ENCODE data around the gene PRRG1.
"Not testable (repeated sequence)": the region's sequence is repeated elsewhere in the genome, so short reads cannot be mapped to it uniquely, and the experiment has no call there.

PRRG1 gene

DNA sequence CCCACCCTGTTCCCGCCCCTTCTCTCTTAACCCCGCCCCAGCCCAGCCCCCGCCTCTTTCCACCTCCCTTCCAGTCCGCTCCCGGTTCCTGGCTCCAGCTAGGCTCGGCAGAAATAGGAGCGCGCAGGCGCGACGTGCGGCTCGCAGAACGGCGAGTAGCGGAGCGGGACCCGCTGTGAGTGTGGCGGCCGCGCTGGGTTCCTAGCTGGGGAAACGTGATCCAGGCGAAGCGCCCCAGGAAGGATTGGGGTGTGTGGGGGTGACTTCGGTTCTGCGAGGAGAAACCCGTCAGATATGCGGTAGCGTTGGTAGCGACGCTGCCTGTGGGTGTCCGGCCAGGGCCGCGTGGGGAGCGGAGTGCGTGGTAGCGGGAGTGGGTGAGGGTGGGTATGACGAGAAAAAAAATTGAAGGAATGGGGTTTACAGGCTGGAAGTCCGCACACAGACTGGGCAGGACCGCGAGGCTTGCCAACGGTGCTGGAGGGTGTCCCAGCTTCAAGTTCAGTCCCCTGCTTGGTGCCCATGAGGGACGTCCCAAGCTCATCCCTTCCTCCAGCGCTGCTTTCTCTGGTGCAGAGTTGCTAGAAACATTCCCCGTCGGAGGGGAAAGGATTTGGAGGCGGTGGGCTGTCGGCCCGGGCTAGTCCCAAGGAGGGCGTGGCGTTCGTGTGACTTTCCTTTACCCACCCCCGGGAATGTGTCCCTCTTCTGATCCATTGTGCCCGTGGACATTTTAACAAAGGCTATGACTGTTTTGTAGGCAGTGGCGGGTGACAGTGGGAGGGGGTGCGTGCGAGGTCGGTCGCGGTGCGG is at the start of gene PRRG1:
TSS of gene PRRG1 (plus strand) at position 144 of the 813 bp plus-strand sequence. CDS start 56,886 bp downstream, outside the sequence.
- no peak for DNase-seq (ENCODE audit: low read depth)

DNA sequence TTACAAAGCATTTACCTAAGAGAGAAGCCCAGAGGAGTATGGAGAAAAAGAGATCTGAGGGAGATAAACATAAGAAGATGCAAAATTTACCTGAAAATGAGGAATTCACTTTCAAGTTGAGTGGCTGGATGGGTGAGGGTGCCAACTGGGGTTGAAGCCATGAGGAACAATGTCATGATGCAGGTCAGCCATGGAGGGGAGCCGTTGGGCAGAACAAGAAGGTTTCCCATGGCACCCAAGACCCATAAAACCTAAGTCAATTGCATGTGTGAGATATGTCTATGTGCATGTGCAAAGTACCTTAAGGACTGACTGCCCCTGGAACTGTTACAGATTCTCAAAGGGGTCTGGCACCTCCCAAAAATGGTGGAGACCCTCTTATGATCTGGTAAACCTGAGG is 46.6 kb upstream of the PRRG1 start:
- no peak for DNase-seq (ENCODE audit: low read depth)

DNA sequence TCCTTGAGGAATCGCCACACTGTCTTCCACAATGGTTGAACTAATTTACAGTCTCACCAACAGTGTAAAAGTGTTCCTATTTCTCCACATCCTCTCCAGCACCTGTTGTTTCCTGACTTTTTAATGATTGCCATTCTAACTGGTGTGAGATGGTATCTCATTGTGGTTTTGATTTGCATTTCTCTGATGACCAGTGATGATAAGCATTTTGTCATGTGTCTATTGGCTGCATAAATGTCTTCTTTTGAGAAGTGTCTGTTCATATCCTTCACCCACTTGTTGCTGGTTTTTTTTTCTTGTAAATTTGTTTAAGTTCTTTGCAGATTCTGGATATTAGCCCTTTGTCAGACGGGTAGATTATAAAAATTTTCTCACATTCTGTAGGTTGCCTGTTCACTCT is 43.9 kb upstream of the PRRG1 start:
- not testable (repeated sequence) for DNase-seq (ENCODE audit: low read depth)

DNA sequence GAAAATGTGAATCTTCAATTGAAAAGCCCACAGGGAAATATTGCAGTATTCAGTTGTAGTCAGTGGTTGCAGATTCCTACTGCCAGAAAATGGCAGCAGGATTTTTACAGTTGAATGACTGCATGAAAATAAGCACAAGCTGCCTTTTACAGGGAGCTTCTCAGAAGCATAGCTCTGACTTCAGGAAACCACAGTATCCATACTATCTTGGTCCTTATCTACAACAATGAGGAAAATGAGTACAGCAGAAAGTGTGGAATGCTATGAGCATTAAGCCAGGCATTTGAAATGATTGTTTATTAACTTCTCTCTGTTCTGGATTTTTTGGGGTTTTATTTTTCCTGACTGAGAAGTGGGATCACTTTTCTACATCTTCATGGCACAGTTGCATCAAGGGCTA is 34.6 kb upstream of the PRRG1 start:
- DNase-seq (ENCODE audit: low read depth) = no peak

DNA sequence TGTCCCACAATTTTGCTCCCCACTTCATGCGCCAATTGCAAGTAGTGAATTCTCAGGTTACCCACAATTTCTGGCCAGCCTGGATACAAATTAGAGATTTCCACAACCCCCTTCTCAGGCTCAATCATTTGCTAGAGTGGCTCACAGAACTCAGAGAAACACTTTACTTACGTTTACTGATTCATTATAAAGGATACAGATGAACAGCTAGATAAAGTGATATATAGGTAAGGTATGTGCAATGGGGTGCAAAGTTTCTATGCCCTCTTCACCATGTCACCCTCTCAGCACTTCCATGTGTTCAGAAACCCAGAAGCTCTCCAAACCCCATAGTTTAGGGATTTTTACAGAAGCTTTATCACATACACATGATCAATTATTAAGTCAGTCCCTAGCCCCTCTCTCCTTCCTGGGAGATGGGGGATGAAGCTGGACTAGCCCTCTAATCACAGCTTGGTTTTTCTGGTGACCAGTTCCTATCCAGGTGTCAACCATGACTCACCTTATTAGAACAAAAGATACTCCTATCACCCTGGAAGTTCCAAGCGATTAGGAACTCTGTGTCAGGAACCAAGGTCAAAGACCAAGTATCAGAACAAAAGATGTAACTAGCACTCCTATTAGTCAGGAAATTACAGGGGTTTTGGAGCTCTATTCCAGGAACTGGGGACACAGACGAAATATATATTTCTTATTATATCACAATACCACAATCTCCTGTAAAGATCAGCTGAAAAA is 33.5 kb upstream of the PRRG1 start:
- DNase-seq (ENCODE audit: low read depth) = no peak

DNA sequence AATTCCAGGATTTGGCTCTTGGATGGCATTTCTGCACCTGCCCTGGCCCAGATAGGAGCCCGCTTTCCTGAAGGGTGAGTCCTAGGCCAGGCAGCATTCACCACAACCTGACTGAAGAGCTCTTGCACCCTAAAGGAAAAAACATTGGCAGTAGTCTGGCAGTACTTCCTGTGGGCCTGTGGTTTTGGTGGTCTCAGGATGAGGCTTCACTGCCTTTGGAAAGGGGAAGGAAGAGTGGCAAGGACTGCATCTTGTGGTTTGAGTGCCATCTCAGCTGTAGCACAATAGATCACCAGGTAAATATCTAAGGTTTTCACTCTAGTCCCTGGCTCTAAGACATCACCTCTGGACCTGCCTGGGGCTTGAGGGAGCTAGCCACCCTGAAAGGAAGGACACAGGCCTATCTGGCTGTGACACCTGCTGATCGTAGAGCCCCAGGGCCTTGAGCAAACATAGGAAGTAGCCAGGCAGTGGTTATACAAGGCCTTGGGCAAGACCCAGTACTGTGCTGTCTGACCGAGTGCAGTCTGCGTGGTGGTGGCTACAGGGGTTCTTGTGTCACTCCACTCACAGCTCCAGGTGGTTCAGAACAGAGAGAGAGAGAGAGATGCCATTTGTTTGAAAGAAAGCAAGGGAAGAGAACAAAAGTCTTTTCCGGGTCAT is 28.5 kb upstream of the PRRG1 start:
- DNase-seq (ENCODE audit: low read depth) = no peak

DNA sequence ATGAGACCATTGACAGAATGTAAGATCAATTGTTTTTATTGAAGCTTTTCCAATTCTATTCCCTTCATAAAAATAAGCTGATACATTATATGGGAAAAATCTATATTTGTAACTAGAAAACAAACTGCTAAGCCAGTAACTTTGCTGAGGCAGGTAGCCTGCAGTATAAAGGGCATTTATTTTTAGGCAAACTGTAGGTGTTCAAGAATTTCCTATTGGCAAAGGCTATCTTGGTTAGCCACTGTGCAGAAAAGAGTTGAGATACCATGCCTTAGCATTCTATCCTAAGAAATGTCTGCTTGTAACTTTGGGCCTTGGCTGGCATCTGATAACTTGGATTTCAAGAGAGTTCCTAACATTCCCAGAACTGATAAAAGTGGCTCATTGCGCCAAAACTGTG is 18.5 kb upstream of the PRRG1 start:
- DNase-seq (ENCODE audit: low read depth) = no peak

DNA sequence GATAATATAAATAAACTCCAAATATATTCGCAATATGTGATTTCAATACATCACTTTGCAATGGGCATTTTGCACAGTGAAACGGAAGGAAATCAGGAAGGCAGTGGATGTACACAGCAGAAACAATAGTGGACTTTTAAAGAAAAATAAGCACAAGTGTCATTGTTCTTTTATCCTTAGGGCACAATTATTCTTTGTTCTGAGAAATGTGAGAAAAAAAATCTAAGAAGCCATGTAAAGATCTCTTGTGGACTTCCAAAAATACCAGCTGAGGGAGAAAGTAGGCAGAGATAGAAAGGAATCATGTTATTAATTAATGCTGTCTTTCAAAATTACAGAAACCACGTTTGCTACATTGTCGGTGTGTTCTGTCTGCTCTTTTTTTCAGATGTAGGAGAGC is 17.6 kb upstream of the PRRG1 start:
- no peak for DNase-seq (ENCODE audit: low read depth)

DNA sequence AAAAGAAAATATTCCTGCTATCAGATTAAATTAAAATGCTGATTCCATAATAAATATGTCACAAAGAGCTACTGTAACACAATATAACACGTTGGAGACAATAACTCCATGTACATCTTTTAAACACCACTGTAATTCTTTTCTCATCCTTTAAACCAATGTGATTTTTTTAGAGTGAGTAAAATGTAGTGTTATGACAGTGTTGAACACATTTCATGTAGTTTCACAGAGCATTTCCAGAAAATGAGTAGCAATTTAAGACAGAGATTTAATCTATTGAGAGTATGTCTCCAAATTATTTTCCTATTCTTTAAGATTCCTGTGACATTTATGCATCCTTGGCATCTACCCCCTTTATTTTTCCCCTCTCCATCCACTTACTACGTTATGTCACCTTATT is 17.1 kb upstream of the PRRG1 start:
- DNase-seq (ENCODE audit: low read depth) = no peak

DNA sequence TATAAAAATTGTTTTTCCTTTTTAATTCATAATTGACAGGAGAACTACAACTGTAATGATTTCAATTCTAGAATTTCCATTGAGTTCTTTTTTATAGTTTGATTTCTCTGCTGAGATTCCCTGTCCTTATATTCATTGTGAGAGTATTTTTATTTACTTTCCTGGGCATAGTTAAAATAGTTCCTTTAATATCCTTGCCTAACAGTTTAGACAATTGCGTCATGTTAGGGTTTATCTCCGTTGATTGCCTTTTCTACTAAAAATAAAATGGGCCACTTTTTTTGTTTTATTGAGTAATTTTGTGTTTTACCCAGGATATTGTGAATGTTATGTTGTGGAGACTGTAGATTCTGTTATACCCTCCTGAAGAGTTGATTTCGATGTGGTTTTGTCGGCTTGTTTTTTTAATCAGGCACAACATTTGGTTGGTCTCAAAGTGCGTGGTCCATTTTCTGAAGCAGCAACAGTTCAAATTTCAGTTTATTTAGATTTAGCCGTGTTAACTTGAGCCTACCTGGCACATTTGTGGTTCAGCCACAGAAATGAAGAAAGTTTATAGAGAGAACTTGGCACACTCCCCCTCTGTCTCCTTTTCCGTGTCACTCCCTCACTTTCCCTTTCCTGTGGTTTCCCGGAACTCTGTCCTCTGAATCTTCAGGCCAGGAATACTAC is 16.0 kb upstream of the PRRG1 start:
- no peak for DNase-seq (ENCODE audit: low read depth)

DNA sequence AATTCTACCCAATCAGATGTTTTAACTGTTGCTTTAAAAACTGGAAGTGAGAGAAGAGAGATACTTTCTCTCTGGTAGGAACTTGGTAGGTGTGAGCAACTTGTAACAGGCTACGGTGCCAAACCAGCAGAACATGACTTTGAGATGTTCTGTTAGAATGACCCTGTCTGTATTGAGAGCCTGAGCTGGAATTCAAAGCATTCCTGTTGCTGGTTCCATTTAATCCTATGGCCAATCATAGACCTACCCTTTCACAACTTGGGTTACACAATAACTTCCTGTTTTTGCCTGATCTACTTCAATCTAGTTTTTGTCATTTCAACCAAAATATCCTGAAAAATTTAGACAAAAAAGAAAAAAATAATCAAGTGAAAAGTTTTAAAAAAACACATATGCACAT is 1.7 kb upstream of the PRRG1 start:
- no peak for DNase-seq (ENCODE audit: low read depth)

DNA sequence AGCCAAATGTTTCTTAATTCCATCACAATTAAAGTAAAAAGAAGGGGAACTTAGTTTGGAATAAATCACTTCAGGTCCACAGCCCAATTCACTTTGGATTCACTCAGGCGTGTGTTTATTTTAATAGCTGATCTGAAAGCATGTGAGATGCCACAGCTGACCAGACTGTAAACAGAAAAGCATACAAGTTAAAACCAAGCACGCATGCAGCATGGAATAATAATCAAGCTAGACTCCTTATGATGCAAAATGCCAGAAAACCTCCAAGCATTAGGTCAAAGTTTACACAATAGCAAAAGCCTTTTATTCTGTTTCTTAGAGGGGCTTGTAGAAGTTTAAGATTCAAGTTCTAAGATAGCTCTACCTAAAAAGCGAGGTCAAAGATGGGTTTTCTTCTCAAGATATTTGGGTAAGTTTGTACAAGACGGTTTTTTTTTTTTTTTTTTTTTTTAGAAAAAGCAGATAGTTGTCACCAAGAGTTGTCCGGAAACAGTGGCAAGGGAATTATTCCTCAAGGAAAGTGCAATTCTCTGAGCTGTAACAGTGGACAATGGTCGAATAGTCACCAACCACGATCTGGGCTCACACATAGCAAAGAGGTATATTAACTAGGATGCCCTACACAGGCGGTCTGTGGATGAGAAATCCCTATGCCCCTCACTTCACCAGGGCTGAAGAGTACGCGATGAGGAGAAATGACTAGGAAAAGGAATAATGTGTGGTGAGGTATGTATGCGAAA is 763 bp upstream of the PRRG1 start:
- no peak for DNase-seq (ENCODE audit: low read depth)

DNA sequence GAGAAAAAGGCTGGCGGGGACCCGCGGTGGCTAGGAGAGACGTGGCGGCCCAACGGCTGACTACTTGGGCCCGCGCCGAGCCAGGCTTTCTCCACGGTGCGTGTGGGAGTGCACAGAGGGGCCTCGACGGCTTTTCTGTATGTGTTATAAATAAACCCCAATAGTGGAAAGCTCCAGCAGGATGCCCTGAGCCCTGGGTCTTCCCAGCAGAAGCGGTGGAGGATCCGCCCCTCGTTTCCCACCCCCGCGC is 268 bp upstream of the PRRG1 start:
- no peak for DNase-seq (ENCODE audit: low read depth)

DNA sequence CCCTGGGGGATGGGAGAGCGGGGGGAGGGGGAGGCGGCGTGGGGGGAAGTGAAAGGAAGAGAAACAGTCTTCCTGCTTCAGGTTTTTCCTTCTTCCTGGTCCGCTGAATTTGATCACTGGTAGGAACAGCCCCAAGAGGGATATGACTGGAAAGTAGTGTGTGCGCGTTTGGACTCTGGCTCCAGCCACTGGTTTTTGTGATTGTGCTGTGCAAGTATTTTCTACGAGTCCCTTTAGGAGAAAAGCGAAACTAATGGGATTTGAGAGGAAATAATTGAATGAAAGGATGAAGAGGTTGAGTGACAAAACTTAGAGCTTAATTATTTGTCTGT is 836 bp downstream of the PRRG1 start:
- no peak for DNase-seq (ENCODE audit: low read depth)

DNA sequence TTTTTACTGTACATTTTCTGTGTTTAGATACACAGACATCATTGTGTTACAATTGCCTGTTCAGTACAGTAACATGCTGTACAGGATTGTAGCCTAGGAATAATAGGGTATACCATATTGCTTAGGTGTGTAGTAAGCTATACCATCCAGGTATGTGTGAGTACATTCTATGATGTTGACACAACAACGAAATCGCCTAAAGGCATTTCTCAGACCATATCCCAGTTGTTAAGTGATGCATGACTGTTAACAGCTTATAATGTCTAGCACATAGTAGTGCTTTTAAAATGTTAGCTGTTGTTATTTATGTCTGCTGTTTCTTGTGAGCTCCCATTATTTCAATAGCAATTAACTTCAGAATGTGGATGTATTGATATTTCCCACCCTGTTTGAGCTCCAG is 4.5 kb downstream of the PRRG1 start:
- DNase-seq (ENCODE audit: low read depth) = no peak

DNA sequence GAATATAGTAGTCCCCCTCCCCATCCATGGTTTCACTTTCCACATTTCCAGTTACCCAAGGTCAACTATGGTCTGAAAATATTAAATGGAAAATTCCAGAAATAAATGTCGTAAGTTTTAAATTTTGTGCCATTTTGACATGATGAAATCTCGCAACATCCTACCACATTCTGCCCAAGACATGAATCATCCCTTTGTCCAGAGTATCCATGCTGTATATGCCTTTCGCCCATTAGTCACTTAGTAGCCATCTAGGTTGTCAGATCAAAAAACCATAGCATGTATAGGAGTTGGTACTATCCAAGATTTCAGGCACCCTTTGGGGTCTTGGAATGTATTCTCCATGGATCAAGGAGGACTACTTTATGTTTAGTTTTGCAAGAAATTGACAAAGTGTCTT is 8.3 kb downstream of the PRRG1 start:
- no peak for DNase-seq (ENCODE audit: low read depth)

DNA sequence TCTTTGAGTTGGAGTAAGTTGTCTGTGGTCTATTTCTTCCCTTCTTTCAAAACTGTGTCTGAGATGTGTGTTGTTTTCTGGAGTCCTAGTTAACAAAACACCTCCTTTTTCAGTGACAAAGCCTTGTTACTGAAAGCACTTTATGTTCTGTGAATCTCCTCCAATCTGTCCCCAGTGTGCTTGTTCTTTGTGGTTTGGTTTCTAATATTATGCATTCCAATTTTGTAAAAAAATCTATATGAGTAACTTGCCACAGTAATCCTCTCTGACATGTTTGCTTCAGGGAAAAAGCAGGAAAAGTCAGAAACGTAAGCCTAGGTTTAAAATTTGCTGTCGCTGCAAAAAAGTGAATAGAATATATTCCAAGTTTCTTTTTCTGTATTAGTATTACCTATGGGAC is 12.4 kb downstream of the PRRG1 start:
- no peak for DNase-seq (ENCODE audit: low read depth)

DNA sequence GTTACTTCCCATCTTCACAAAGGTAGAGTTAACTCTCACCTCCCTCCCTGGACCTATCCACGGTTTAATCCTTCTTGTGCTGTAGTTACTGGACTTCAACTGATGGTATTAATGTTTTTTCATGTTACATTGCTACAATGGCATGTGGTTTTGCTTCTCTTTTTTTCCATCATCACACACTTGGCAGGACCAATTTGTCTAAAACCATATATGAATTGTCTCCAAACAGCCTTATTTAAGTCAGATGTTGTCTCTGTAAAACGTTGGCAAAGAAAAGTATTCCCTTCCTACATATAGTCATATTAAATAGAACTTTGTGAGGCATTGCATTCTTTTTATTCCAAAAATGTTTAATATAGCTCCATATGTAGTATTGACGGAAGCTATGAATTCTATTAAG is 15.5 kb downstream of the PRRG1 start:
- DNase-seq (ENCODE audit: low read depth) = no peak

DNA sequence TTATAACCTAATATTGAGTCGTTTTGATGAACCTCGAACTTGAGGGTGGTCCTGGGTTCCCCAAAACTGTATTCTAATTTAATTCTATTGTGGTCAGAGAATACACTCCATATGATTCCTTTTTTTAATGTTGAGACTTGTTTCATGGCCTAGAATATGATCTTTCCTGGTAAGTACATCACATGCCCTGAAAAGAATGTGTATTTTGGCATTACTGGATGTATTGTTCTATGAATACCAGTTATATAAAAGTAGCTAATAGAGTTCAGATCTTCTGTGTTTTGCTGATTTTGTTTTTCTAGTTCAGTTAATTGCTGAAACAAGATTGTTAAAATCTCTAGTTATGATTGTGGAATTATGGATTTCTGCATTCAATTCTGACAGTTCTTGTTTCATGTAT is 18.8 kb downstream of the PRRG1 start:
- no peak for DNase-seq (ENCODE audit: low read depth)

DNA sequence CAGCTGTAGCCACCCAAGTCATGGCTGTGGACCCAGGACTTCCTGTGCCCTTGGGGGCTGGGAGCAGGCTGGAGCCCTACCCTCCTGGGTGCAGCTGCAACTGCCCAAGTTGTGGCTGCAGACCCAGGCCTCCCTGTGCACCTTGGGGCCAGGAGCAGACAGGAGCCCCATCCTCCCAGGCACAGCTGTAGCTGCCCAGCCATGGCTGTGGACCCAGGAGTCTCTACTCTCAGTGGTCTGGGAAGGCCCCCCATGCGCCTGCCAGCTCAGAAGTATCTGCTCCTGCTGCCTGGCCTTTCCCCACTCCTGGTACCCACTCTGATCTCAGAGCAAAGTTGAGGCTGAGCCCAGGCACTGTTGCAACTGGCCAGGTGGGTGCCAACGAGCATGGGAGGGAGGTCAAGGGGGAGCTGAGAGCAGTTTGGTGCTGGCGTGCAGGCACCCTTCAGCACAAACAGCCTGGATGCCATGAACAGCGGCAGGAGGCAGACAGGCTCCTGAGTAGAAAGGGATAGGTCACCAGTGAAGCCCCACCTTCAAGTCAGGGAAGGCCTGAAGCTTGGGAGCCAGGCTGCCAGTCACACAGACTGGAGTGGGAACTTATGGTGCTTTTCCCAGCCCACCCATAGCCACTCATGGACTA is 21.5 kb downstream of the PRRG1 start:
- DNase-seq (ENCODE audit: low read depth) = no peak

DNA sequence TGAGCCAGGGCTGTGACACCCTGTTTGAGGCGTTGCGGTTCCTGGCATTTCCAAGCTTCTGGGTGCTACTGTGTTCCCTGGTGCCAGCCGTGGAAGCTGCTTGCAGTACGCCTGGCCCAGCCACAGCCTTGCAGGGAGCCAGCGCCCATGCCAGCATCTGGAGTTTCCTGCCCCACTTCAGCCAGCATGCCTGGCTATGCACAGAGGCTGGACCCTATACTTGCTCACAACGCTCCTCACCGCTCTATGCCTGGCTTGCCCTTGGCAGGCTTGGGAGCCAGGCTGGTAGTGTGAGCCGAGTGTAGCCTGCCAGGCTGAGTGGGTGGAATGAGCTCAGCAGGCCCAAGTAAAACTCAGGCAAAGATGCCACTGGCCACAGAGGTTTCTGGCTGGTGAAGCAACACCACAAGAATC is 22.4 kb downstream of the PRRG1 start:
- no peak for DNase-seq (ENCODE audit: low read depth)

DNA sequence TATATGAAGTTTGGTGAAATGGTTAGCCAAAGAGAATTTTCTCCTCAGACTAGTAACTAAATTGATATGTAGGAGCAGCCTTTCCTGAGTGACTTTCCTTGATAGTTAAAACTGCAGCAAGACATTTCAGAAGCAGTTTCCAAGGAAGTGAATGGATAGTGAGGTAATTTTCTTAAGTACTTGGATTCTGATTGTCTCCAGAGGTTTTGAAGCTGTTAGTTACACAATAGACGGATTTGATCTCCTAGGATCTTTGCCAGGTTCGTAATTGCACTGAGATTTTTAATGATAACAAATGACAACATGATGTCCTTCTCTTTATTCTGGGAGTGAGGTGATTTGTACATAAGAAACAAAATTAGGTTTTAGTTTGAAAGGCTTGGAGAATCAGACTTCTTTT is 29.2 kb downstream of the PRRG1 start:
- DNase-seq (ENCODE audit: low read depth) = no peak

All from T-helper 22 cell (primary cell).